NCI-H446 treated with DMSO at 0.1 percent for 48 hours (cell line): ENCODE measurements around the gene DPYSL4.

Source experiments
- DNase-seq: peaks from one replicate; lab custom pipeline; 2025; lab: John Stamatoyannopoulos, UW

Gene DPYSL4

GRCh38 chr10:132243141-132243540 lies 56.4 kb downstream of the DPYSL4 start:
- DNase-seq: no peak

- no peak for DNase-seq
Observed at GRCh38 chr10:132243626-132244025, 56.9 kb downstream of the DPYSL4 start.

DNA sequence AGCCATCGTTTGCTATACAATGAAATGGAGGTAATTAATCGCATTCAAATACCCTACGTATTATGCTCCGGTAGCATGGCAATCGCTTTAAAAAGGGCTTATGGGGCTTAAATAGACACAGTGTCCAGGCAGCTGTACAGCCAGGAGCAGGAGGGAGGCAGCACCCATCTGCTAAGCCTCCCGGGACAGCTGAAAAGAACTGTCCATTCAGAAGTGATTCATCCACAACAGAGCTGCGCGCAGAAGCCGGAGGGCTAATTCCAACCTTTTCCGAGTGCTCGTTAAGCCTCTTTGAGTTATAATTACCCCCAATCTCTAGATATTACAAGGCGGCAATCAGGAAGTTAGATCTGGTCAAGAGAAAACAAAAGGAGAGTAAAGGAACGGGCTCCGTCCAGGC lies 58.3 kb downstream of the DPYSL4 start:
- no peak for DNase-seq

GRCh38 chr10:132246296-132246695 lies 59.5 kb downstream of the DPYSL4 start:
- no peak for DNase-seq

GRCh38 chr10:132247943-132248342 lies 61.2 kb downstream of the DPYSL4 start:
- no peak for DNase-seq

DNA sequence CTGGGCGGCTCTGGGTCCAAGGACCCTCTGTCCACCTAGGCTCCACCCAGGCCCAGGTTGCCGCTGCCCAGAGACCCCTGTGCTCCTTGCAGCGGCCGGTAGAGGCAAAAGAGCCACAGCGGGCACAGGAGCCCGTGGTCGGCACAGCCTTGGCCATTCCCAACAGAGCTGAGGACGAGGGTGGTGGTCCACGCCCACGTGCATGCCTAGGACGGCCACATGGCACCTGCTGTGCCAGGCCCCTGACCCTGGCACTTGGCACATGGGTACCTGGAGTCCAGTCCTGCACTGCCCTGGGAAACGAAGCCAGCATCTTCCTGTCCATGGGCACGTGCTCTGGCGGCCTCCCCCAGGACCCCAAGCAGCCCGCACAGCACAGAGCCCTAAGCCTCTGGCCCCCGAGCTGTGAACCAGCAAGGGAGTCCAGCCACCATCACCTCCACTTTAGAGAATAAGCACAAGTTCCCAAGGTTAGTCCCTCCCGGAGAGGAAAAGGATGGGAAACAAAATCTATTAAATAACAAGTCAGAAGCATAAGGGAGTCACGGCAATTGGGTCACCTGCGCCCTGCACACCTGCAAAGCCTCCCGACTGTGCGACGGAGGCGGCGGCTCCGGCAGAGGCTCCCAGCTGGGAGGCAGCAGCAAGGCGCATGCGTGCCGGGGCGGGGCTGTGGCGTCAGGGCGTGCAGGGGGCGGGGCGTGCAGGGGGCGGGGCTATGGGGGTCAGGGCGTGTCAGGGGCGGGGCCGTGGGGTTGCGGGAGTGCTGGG lies 61.9 kb downstream of the DPYSL4 start:
- DNase-seq: no peak

- DNase-seq: no peak
Observed at GRCh38 chr10:132249226-132249724, 62.5 kb downstream of the DPYSL4 start.

DNA sequence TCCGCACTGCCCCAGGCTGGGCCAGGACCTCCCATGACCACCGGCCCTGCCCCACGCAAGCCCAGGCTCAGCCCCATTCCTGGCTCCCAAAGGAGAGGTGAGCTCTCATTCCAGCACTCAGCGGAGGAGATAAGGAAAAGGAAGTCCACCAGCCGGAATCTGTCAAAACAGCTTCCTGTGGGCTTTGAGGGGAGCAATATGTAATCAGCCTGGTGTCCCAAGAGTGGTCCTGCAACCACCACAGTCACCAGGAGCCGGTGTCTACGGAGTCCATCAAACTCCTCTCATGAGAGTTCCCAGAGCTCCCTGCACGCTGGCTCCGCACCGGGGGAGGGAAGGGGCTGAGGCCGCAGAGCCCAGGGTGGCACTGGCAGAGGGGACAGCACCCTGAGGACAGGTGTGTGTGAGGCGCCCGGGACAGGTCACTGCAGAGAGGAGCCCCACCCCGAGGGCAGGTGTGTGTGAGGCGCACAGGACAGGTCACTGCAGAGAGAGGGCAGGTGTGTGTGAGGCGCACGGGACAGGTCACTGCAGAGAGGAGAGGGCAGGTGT lies 63.2 kb downstream of the DPYSL4 start:
- DNase-seq: no peak

- DNase-seq: no peak
Observed at GRCh38 chr10:132250481-132251475, 64.0 kb downstream of the DPYSL4 start.

DNA sequence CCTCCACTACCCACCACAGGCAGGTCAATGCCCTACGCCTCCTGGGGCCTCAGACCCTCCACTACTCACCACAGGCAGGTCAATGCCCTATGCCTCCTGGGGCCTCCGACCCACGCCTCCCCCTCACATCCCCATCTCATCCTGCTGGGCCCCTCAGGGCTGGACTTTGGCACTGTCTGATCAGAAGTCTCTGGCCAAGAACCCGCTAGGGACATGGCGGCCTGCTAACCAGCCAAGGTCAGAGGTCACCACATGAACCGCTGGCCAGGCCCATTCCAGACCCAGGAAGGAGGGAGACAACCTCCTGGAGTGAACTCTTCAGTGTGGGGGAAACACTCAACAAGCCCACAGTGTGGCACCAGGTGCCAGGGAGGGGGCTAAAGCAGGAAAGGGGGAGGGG lies 65.2 kb downstream of the DPYSL4 start:
- no peak for DNase-seq

DNA sequence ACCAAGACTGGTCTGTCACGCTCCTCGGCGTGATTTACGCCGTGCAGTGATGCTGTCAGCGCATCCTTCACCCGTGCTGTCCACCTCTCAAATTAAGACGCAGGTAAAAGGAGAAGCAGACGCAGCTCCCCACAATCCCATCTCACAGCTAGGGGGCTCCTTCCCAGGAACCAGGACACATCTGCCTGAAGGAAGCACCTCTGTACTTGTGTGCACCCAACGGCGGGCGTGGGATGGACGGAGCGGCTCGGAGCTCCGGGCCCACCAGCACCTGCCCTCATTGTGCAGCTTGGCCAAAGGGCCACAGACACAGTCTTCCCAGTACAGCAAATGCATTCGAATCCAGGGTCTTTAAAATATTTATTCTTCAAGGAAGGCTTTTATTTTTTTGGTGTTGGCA lies 65.7 kb downstream of the DPYSL4 start:
- DNase-seq: no peak

GRCh38 chr10:132253092-132253687 lies 66.4 kb downstream of the DPYSL4 start:
- no peak for DNase-seq

- no peak for DNase-seq
Observed at GRCh38 chr10:132254841-132255240, 68.1 kb downstream of the DPYSL4 start.
